Endothelial cell of umbilical vein (primary cell): ENCODE measurements around the gene ZMYM3. TPM values are rescaled to one million over a fixed set of nuclear protein-coding genes. Genes with fewer than 3 reads are reported as not detected.
A peak's percentile ranks its signal among the peaks of the same experiment; 100 is the strongest.

Source experiments
- BruUV-seq: library from RNA; stranded (reverse); fragments of 400-500 nt; replicated peaks from 2 replicates; lab custom pipeline; 2021; lab: Mats Ljungman, UMichigan
- CTCF ChIA-PET: fragments of 300-600, 350-600 bp; sonication (Branson Sonifier 250); formaldehyde crosslinking; loops from one replicate; lab custom pipeline; 2021; ENCODE audit warnings: antibody characterized with exemption, inconsistent platforms; lab: Charles Lee
- POLR2A ChIA-PET: fragments of 300-600, 350-600 bp; sonication (Branson Sonifier 250); formaldehyde crosslinking; loops from one replicate; lab custom pipeline; 2021; ENCODE audit warnings: antibody characterized with exemption, inconsistent platforms; lab: Charles Lee
- DNase-seq: peaks from one replicate; pipeline ENCODE4 v3.0.0-alpha.2; 2011; ENCODE audit warnings: low read depth, low spot score
- FAIRE-seq: peaks from 2 replicates; lab custom pipeline; 2011; peaks lifted over from hg19 to GRCh38; lab: Jason Lieb, UNC
- H2AFZ ChIP-seq: 2 replicates; pipeline ENCODE4 v1.6.0; 2012; ENCODE audit warnings: low read depth, low read length, control low read depth, inconsistent platforms
- H3K27ac ChIP-seq: 2 replicates; pipeline ENCODE4 v1.5.1; 2011; ENCODE audit warnings: low read depth, mild to moderate bottlenecking, control low read depth, low read length, moderate library complexity; ENCODE audit not compliant: insufficient read depth
- H3K27me3 ChIP-seq, 2 experiments: 2 replicates each; pipeline versions ENCODE4 v1.6.0 to v1.6.1; 2011; ENCODE audit warnings: low read length in 2 of 2, mixed read lengths in 1 of 2; ENCODE audit not compliant: control insufficient read depth in 2 of 2, insufficient read depth in 2 of 2
- H3K36me3 ChIP-seq, 2 experiments: 2 replicates in 1 of 2; 3 replicates in 1 of 2; pipeline ENCODE4 v1.5.1; 2011; ENCODE audit warnings: low read length in 2 of 2, mild to moderate bottlenecking in 1 of 2, moderate library complexity in 1 of 2; ENCODE audit not compliant: control insufficient read depth in 2 of 2, insufficient read depth in 2 of 2; ENCODE audit errors: extremely low read depth in 1 of 2
- H3K4me1 ChIP-seq: 3 replicates; pipeline ENCODE4 v1.5.1; 2011; ENCODE audit warnings: mild to moderate bottlenecking, low read length; ENCODE audit not compliant: control insufficient read depth, insufficient read depth; ENCODE audit errors: extremely low read depth
- H3K4me2 ChIP-seq: 2 replicates; pipeline ENCODE4 v1.6.1; 2011; ENCODE audit warnings: low read length, control low read depth, mixed read lengths; ENCODE audit not compliant: insufficient read depth
- H3K4me3 ChIP-seq, 3 experiments: fragments of 200-600 bp in 1 of 3; sonication (generic), shearing (Covaris generic) in 1 of 3; replicated peaks in 1 of 3; 2 replicates each; pipeline ENCODE4 v1.5.1; 2011 to 2016; ENCODE audit warnings: control low read depth in 3 of 3, low read length in 3 of 3, mild to moderate bottlenecking in 2 of 3, inconsistent platforms in 1 of 3, low read depth in 1 of 3, moderate library complexity in 1 of 3; ENCODE audit not compliant: insufficient read depth in 1 of 3
- H3K79me2 ChIP-seq: 2 replicates; pipeline ENCODE4 v1.6.0; 2012; ENCODE audit warnings: low read length, inconsistent platforms; ENCODE audit not compliant: control insufficient read depth, insufficient read depth
- H3K9ac ChIP-seq: replicated peaks from 2 replicates; pipeline ENCODE3; 2011; ENCODE audit warnings: low read length, control low read depth; ENCODE audit not compliant: insufficient read depth; ENCODE audit errors: extremely low read depth
- H3K9me1 ChIP-seq: replicated peaks from 3 replicates; pipeline ENCODE4 v1.6.0; 2011; ENCODE audit warnings: mild to moderate bottlenecking, low read length; ENCODE audit not compliant: control insufficient read depth, insufficient read depth; ENCODE audit errors: extremely low read depth
- H3K9me3 ChIP-seq: replicated peaks from 2 replicates; pipeline ENCODE4 v1.5.1; 2012; ENCODE audit warnings: low read length, inconsistent platforms; ENCODE audit not compliant: control insufficient read depth, insufficient read depth
- H4K20me1 ChIP-seq: replicated peaks from 2 replicates; pipeline ENCODE3; 2011; ENCODE audit warnings: mild to moderate bottlenecking, low read length; ENCODE audit not compliant: control insufficient read depth, insufficient read depth; ENCODE audit errors: extremely low read depth
- FOS ChIP-seq: IDR thresholded peaks from 2 replicates; pipeline ENCODE4 v1.6.1; 2011; ENCODE audit warnings: mild to moderate bottlenecking, low read length, moderate library complexity, borderline replicate concordance; ENCODE audit not compliant: insufficient read depth
- GATA2 ChIP-seq: IDR thresholded peaks from 2 replicates; pipeline ENCODE4 v1.7.0; 2011; ENCODE audit warnings: low read depth, mild to moderate bottlenecking, moderate library complexity, mixed read lengths, low read length; ENCODE audit not compliant: insufficient read length, insufficient read depth
- JUN ChIP-seq: IDR thresholded peaks from 2 replicates; pipeline ENCODE4 v1.6.1; 2011; ENCODE audit warnings: borderline replicate concordance, low read depth; ENCODE audit not compliant: insufficient read length, insufficient read depth
- MYC ChIP-seq: IDR thresholded peaks from one replicate; pipeline ENCODE4 v1.6.1; 2011; ENCODE audit warnings: mild to moderate bottlenecking, low read depth, low read length
- POLR2AphosphoS5 ChIP-seq: IDR thresholded peaks from 2 replicates; pipeline ENCODE4 v1.6.1; 2012; ENCODE audit warnings: low read depth, mild to moderate bottlenecking, control low read depth, low read length, moderate library complexity; ENCODE audit not compliant: insufficient read depth
- dilution Hi-C: fragments of 300-500 bp; cut with MboI; formaldehyde crosslinking; loops from one replicate; pipeline ENCODE4 v1.15.0; 2019; ENCODE audit warnings: low sequenced_read_pairs; ENCODE audit not compliant: extremely low pct_ligation_motif_present
- intact Hi-C: fragments of 100-400 bp; cut with micrococcal nuclease; formaldehyde crosslinking; loops from one replicate; pipeline ENCODE4 v1.10.0; 2022
- polyA plus RNA-seq, 4 experiments: library from polyadenylated mRNA; depleted of rRNA in 3 of 4; stranded (reverse) in 3 of 4; unstranded in 1 of 4; fragments of >200 nt; gene quantifications; 2 replicates each; pipeline versions ENCODE4 v1.2.1 to v1.2.3, GENCODE V29; 2011 to 2012; ENCODE audit warnings: missing spikeins in 1 of 4
- total RNA-seq: library from RNA; stranded (reverse); gene quantifications from 2 replicates; pipeline ENCODE4 v1.2.3, GENCODE V29; 2021
- TF ChIP-seq, protein P1 (sequence below), 2 donors: IDR thresholded peaks; 1 replicate in 1 of 2; 2 replicates in 1 of 2; pipeline ENCODE4 v1.5.1; 2011; ENCODE audit warnings: low read length in 2 of 2, mild to moderate bottlenecking in 2 of 2, moderate library complexity in 2 of 2, control low read depth in 1 of 2, inconsistent platforms in 1 of 2, low read depth in 1 of 2; ENCODE audit not compliant: insufficient read depth in 1 of 2; ENCODE audit errors: extremely low read depth in 1 of 2

The ZMYM3 gene
- total and polyA plus RNA-seq, 2 donors (not counting 3 experiments of a cell fraction or from before 2014, with no cell fraction given) = 26.5 to 32.9 TPM

DNA sequence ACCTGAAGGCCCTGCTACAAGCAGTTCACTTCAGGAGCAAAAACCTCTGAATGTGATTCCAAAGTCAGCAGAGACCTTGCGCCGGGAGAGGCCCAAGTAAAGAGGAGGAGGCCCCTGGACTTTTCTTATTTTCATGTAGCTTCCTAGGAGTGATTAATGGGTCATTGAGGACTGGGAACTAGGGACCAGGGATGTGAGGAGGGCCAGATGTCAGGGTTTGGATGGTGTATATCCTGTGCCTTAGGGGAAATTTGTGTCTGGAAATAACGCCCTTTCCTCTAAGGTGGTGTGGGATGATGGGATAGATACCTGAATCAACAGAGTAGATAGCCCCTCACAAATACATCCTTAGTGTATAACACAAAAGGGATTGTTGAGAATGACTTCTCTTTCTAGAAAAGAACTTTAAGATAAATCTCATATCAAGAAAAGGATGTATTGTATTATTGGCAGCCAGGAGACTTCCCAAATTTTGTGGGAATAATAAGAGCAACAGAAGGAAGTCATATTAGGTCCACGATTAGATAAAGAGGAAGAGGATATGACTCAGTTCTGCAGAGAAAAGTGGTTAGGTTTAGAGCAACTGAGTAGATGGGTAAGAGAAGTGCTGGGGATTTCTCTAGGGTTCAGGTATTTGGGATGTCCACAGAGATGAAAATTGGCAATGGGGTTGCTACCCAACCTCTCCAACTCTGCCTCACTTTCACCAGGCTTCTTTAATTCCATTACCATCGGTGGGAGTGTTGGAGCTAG lies 48.7 kb upstream of the ZMYM3 start:
- Histone ChIP-seq H3K9me3 (no peaks in the 10 kb centered on the region), H4K20me1 (no peaks in the 10 kb centered on the region), H3K79me2 (no peaks in the 10 kb centered on the region), H3K4me3 (no peak overlapping the region), H3K27ac (peak overlapping the region; percentile 37), H3K4me1 (peaks cover 26% of the 10 kb centered on the region), H3K27me3 (no peaks in the 10 kb centered on the region), H3K9ac (no peak overlapping the region), H3K9me1 (no peaks in the 10 kb centered on the region), H2AFZ (no peak overlapping the region), H3K36me3 (peaks cover 15% of the 10 kb centered on the region in 2 experiments), H3K4me2 (peak overlapping the region; percentile 10)
- intact Hi-C loops (loop anchor here (5.0 kb wide), 1 partner anchor 65 kb away; the partner anchor contains the start of gene TAF1), dilution Hi-C loops (no loop called here)
- POLR2A ChIA-PET = no interaction called here
- CTCF ChIA-PET = interaction anchor here (1.0 kb wide), 1 partner anchor 76 kb away, joined by 3 read pairs; no protein-coding TSS in a partner anchor
- no TSS peak for BruUV-seq
- TF ChIP-seq, protein P1, sequence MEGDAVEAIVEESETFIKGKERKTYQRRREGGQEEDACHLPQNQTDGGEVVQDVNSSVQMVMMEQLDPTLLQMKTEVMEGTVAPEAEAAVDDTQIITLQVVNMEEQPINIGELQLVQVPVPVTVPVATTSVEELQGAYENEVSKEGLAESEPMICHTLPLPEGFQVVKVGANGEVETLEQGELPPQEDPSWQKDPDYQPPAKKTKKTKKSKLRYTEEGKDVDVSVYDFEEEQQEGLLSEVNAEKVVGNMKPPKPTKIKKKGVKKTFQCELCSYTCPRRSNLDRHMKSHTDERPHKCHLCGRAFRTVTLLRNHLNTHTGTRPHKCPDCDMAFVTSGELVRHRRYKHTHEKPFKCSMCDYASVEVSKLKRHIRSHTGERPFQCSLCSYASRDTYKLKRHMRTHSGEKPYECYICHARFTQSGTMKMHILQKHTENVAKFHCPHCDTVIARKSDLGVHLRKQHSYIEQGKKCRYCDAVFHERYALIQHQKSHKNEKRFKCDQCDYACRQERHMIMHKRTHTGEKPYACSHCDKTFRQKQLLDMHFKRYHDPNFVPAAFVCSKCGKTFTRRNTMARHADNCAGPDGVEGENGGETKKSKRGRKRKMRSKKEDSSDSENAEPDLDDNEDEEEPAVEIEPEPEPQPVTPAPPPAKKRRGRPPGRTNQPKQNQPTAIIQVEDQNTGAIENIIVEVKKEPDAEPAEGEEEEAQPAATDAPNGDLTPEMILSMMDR (IDR thresholded peaks at IDR 0.05; ENCODE audit: extremely low read depth in 1 of 2, insufficient read depth in 1 of 2, low read depth in 1 of 2, low read length in 2 of 2) = no peak
- TF ChIP-seq FOS (peak; percentile 41), GATA2 (peak; percentile 24), MYC (no peak), JUN (peak; percentile 38), POLR2AphosphoS5 (peak; percentile 36)
- FAIRE-seq (peak; percentile 92), DNase-seq (peak; percentile 37)
